GM18511 (cell line): Measurements from ENCODE around the gene C19orf38.
"Not testable (repeated sequence)": the region's sequence is repeated elsewhere in the genome, so short reads cannot be mapped to it uniquely, and the experiment has no call there.

ENCODE experiments used
- ATAC-seq: cut with Tn5 transposase; IDR thresholded peaks from one replicate; pipeline ENCODE4 v1.9.1; 2021; ENCODE audit warnings: mild to moderate bottlenecking, moderate library complexity; ENCODE audit not compliant: unreplicated experiment

C19orf38 gene

DNA sequence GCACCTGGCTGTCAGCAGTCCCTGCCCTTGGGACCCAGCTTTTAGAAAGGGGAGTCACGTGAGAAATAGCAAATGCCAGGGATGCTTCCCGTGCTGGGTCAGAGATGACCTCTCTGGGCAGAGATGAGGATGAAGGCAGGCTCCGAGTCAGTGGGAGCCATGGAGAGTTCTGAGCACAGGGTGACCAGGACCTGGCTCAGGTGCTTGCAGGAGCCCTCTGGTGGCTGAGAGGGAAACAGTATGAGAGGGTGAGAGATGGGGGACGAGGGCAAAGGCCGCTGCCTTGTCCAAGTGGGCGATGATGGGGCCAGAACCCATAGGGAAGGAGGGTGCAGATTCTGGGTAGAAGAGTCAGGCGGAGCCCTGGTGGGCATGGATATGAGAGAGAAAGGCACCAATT, 28.0 kb upstream of the C19orf38 start:
- ATAC-seq = no peak

DNA sequence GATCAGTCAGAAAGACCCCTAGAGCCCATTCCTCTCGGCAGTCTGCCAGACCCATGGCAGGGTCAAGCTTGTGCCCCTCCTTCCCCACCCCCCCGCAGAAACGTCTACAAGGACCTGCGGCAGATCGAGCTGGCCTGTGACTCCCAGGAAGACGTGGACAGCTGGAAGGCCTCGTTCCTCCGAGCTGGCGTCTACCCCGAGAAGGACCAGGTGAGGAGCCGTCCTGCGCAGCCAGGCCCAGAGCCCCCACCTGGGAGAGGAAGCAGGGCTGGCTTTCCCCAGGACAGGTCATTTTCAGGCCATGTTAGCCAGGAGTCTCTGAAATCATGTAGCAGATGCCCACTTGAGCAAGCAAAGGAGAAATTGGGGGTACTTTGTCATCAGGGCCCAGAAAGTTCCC, 24.5 kb upstream of the C19orf38 start:
- no peak for ATAC-seq

DNA sequence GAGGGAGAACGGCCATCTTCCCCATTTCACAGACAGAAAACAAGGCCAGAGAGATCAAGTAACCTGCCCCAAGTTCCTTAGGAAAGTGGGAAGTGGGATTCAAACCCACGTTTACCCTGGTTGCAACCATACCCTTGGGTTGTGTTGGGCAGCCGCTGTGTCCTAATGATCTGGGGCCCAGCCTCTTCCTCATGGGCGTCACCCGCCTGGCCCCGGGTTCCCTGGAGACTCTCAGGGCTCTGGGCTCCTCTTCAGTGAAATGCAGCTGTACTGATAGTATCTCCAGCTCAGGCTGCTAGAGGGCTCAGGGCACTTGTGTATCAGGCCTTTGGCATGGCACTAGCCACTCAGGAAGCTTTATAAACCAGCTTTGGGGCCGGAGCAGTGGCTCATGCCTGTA, 22.0 kb upstream of the C19orf38 start:
- ATAC-seq = no peak

DNA sequence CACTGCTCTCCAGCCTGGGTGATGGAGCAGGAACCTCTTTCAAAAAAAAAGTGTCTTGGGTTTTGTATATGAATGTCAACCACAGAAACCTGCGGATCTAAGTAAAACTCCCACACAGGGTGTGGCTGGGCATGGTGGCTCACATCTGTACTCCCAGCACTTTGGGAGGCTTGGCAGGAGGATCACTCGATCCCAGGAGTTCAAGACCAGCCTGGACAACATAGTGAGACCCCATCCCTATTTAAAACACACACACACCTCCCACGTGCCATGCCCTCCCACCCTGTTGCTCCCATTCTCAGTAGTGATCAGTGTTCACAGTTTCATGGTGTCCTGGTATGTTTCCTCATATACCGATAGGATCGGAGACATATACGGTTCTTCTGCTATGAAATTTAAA, 21.4 kb upstream of the C19orf38 start:
- ATAC-seq = no peak

DNA sequence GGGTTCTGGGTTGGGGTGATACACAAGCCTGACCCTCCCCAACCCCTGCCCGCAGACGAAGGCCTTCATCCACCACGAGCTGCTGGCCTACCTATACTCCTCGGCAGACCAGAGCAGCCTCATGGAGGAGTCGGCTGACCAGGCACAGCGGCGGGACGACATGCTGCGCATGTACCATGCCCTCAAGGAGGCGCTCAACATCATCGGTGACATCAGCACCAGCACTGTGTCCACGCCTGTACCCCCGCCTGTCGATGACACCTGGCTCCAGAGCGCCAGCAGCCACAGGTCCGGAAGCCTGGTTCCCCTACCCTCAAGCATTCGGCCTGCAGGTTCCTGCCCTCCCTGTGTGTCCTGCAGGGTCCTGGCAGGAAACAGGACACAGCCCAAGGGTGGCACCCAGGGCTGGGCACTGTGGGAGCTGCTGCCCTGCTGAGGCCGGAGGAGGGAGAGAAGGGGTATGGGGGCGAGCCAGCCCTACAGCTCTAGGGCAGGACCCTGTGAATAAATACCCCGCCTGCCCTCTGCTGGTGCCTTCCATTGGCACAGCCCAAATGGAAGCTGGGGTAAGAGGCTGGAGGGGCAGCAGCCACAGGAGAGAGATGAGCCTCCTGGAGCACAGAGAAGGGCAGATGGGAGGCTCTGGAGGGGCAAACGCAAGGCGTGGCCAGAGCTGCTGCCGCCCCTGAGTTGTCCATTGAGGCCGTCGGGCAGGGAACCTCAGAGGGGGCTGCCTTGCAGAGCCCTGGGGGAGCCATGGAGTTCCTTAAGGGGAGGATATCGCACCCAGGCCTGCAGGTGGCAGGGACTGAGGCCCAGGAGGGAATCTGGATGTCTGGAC, 19.0 kb upstream of the C19orf38 start:
- no peak for ATAC-seq

DNA sequence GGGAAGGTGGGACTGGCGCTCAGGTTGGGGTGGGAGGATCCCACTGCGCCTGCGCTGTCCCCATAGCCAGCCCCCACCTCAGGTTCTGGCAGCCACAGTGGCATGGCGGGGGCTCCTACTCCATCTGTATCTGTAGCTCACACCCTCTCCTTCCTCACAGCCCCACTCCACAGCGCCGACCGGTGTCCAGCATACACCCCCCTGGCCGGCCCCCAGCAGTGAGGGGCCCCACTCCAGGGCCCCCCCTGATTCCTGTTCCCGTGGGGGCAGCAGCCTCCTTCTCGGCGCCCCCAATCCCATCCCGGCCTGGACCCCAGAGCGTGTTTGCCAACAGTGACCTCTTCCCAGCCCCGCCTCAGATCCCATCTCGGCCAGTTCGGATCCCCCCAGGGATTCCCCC, 18.2 kb upstream of the C19orf38 start:
- no peak for ATAC-seq

DNA sequence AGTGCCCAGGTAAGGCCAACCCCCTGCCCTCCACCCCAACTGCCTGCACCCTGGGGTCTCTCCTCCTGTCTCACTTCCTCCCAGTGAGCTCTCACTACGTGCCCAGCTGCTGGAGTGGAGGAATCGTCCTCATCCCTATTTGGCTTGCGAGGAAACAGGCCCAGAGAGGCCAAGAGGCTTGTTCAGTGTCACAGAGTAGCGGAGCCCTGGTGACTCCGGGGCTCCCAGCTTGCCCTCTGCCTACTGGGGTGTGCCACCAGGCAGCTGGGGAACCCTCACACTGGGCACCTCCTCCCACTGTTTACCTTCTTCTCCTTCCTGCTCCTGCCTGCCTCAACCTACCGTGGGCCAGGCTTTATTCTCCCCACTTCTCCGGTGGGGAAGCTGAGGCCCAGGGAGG, 17.8 kb upstream of the C19orf38 start:
- ATAC-seq = no peak

DNA sequence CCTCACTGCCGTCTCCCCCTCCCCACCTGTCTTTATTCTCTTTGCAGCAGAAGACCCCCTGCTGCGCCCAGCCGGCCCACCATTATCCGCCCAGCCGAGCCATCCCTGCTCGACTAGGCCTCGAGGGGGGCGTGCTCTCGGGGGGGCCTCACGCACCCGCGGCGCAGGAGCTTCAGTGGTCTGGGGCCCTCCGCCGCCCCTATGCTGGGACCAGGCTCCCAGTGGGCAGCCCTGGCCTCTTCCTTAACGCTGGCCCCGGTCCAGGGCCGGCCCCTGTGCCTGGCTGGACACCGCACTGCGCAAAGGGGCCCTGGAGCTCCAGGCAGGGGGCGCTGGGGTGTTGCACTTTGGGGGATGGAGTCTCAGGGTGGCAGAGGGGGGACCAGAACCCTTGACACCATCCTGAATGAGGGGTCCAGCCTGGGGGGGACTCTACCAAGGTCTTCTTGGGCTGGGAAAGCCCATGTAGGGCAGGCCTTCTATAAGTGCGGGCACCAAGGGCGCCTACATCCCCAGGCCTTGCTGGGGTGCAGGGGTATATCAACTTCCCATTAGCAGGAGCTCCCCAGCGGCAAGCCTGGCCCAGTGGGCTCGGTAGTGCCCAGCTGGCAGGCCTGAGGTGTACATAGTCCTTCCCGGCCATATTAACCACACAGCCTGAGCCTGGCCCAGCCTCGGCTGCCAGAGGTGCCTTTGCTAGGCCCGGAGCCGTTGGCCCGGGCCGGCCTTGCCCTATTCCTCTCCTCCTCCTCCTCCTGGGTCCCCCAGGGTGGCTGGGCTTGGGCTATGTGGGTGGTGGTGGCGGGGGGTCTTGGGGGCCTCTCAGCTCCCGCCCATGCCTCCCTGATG, 17.1 kb upstream of the C19orf38 start:
- no peak for ATAC-seq

DNA sequence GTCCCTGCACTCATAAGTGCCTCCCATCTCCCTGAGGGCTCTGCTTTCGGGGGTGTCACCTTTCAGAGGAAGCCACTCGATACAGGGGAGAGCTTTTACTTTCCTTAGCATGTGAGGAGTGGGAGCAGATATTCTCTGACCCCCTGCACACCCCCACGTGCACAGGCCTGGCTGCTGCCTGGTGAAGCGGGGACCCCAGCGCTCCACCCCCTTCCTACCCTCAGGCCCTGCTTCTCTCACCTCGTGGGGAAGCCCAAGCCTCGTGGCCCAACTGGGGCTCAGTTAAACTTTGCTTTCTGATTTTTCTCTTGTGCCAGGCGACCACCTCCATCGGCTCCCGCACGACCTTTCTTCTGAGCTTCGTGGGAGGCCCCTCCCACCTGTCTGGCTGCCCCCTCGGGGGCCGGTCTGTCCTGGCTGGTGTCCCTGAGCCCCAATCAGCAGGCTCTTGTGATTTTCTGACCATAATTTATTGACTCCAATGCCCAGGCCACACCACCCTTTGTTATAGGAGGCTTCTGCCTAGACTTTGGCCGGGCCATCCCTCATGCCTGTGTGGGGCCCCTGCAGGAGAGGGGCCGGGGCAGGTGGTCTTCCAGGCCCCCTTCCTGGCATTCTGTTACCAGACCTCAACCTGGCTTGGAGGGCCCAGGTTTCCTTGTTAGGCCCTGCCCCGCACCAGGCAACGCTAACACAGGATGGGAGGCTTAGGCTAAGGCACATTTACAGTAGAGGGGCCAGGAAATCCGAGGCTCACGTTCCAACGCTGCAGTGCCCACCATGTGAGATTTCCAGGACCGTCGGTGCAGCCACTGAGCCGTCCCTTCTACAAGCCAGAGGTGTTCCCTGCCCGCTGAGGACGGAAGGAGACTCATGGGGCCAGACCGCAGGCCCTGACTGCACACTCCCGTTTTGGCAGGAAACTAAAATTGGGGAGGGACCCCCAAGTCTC, 16.0 kb upstream of the C19orf38 start:
- ATAC-seq = no peak

DNA sequence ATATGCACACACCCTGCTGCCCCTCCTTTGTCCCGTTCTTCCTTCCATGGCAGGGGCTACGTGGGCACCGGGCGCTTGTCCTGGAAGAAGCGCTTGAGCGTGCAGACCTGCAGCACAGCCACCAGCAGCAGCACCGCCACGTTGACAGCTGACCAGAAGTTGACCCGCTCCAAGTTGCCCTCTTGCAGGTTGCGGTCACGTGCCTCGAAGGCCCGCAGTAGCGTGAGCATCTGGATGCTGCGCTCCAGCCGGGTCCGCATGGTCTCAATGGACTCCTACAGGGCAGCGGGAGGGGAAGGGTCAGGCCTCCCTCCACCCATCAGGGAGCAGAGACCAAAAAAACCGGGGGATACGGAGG, 15.3 kb upstream of the C19orf38 start:
- ATAC-seq = no peak

DNA sequence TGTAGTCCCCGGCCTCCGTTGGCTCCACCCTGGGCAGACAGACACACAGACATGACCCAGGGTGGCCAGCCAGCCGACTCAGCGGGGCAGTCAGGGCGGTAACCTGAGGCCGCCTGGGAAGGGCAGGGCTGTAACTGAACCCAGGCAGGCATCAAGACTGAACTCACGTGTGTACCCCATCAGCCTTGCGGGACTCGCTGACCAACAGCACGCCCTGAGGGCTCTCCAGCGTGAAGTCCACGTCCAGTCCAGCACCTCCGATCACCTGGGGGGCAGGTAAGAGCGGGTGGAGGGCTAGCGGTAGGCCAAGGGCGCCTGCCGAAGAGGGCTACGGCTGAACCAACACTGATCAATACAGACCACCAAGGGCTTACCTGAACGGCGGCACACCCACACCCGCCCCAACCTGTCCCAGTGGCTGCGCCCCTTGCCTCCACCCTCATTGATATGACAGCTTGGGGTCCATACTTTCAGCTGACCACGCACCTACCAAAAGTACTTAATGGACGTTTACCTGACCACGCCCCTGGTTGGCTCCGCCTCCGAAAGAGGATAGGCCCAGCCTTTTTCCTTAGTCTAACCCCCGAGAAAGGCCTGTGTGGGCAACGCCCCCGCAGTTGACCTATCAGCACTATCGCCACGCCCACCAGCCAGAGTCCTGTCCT, 13.0 kb upstream of the C19orf38 start:
- no peak for ATAC-seq

DNA sequence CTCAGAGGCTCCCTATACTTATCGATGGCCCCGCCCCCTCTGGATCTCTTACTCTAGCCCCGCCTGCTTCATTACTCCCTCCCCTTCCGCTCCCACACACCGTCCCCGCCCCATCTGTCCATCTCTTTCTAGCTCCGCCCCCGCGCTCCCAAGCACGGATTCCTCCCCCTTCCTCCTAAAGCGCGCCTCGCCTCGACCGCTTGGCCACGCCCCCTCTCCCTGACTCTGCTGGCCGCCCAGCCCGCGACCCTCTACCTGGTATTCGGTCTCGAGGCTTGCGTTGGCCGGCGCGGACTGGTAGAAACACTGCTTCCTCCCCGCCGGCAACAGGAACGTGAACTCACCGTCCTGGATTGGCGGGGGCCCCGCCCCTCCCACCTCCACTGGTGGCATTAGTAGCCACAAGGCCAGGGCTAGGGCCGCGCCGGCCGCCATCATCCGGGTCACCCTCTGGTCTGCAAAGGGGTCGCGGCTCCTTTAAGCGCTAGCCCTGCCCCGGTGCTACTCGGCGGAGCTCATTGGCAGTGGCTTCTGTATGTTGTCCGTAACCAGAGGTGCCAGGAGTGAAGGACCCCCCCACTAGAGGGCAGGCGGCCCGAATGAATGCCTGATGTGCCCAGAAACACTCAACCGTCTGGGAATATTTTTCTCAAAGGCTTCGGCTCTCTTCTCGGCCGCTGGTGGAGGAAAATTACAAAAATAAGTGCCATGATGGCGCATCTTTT, 12.3 kb upstream of the C19orf38 start, which contains the start of gene TMED1:
Gene TMED1, minus strand, starts transcription at position 459 of the 725 bp plus-strand sequence. Its CDS starts 21 bp downstream, at position 438.
- ATAC-seq = peak; percentile 86

DNA sequence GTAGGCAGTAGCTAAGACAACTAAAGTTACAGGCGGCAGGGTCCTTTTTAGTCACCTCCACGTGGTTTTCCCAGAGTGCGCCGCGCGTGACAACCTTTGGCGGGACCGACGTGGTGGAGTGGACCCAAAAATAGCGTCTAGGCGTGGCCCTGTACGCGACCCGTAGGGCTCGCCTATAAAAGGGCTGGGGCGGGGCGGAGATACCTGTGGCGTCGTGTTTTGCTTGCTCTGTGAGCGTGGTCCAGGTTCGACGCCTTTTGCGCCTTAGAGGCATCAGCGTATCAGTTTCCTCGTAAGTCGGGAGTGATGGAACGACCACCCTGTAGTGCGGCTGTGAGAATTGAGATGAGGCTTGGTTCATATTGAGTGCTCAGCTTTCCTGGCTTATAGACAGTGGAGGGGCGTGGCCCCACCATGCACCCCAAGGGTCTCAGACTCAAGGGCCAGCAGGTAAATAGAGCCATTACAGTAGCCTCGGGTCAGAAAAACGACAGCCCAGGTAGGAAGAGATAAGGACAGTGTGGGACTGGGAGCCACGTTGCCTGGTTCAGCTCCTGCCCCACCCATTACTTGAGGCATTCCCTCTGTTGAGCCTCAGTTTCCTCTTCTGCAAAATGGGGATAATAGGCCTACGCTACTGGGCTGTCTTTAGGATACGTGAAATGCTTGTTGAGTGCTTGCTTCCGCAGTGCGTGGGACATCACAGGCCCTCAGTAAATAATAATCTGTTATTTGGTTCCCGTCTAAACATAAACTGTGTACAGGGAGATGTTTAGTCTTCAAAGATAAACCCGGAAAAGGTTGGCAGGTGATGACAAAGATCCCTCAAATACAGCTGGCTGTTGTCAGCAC, 11.5 kb upstream of the C19orf38 start:
- peak; percentile 22 for ATAC-seq

DNA sequence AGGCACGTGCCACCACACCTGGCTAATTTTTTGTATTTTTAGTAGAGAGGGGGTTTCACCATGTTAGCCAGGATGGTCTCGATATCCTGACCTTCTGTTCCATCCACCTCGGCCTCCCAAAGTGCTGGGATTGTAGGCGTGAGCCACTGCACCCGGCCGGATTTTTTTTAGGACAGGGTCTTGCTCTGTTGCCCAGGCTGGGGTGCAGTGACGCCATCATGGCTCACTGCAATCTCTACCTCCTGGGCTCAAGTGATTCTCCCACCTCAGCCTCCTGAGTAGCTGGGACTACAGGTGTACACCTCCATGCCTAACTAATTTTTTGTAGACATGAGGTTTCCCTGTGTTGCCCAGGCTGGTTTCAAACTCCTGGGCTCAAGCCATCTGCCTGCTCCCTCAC, 10.6 kb upstream of the C19orf38 start:
- ATAC-seq = not testable (repeated sequence)

DNA sequence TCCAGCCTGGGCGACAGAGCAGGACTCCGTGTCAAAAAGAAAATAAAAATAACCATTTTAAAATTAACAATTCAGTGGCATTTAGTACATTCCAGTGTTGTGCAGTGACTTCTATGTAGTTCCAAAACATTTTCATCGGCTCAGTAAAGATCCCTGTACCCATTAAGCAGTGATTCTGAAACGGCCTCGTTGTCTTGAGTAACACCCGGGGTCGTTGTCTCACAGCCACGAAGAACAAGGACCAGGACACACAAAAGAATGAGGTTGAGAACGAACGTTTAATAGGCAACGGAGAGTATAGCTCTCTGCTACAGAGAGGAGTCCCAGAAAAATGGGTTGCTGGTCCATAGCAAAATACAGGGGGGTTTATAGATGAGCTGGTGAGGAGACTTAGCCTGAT, 9.8 kb upstream of the C19orf38 start:
- no peak for ATAC-seq

DNA sequence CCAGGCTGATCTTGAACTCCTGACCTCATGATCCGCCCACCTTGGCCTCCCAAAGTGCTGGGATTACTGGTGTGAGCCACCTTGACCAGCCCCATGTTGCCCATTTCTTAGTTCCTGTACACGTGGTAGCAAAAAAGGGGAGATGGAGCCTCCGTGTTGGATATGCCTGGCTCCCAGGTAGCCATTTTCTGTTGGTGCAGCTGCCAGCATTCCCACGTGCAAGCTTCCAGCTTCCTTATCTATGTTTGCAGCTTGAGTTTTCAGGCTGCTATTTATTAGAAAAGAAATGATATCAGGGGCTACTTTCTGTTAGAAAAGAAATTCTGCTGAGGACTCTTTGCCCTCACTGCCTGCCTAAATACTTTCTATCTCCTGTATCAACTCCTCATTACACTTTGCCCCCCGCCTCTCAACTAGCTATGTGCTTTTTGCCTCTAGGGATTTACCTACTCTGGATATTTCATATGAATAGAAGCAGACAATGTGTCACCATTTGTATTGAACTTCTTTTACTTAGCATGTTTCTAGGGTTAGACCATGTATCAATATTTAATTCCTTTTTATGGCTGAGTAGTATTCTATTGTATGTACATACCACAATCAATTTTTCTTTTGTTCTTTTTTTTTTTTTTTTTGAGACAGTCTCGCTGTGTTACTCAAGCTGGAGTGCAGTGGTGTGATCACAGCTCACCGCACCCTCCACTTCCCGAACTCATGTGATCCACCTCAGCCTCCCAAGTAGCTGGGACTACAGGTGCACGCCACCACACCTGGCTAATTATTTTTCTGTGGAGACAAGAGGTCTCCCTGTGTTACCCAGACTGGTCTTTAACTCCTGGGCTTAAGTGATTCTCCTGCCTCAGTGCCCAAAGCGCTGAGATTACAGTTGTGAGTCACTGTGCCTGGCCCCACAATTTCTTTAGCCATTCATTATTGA, 8.8 kb upstream of the C19orf38 start:
- no peak for ATAC-seq

DNA sequence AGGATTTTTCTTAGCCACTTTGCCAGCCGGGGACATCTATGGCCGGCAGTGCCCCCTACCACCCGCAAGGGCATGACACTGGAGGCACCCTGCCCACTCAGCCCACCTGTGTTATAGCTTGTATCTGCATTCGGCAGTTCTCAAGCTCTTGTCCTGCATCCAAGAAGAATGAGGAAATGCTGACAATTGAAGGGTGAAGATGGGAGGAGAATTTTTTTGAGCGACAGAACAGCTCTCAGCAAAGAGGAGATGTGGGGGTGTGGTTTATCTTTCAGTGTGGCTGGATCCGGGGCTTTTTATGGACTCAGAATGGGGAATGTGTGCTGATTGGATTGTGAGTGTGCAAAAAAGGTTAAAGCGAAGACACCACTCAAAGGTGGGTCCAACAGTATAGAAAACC, 5.4 kb upstream of the C19orf38 start:
- no peak for ATAC-seq
